ENCODE results near the gene ATP13A5.

The ATP13A5 gene

DNA sequence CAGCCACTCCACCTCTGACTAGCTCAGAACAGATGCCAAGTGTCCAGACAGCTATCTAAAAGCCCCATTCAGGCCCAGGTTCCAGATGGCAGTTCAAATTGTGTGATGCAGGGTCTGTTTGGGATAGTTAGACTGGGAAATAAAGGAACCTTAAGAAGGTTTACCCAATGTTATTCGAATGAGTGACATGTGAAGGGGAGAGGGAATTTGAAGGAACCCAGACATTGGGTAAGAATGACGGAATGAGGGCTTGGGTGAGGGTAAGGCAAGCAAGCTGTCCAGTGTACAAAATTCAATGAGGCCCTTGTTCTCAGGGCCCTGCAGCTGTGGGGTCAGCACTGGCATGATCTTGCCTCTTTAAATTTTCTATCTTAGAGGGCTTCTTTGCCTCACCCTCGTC is 34.1 kb downstream of the ATP13A5 start:
- DNase-seq, result no peak

DNA sequence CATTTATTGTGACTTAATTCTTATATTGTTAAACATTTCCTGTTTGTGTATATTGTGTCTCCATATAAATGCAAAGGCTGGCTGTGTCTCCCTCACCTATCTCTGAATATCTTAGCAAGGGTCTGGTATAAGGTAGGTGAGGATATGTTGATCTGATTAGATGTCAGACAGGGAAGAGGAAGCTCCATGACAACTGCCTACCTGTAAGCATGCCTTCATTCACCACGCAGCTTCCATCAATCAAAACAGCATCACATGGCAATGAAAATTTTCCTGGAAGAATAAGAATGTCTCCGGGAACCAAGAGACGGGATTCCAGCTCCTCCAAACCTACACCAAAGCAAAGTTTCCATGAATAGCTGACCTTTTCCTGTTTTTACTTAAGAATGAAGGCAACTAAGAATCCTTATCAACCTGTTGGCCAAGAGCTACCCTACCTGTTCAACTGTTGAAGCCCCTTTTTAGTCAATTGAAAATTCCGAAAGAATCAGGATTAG is 34.8 kb downstream of the ATP13A5 start:
- DNase-seq, result no peak

DNA sequence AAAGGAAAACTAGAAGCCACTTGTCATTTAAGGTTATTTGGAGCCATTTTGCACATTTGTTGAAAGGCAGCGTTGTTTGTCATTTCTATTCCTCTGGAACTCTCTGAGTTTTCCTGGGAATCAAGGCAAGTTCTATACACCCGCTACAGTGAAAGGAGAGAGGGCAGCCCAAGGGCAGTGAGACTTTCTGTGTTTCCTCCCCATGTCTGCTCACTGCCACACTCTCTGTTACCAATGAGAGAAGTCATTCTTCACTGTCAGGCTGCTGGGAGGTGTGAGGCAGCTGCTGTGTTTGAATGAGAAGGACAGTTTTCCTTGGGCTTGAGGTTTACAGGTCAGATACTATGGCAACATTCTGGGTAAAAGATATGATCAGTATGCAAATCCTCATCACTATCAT is 36.0 kb downstream of the ATP13A5 start:
- DNase-seq, result no peak

- no peak for DNase-seq
Observed at GRCh38 chr3:193335031-193335430, 43.5 kb downstream of the ATP13A5 start.

DNA sequence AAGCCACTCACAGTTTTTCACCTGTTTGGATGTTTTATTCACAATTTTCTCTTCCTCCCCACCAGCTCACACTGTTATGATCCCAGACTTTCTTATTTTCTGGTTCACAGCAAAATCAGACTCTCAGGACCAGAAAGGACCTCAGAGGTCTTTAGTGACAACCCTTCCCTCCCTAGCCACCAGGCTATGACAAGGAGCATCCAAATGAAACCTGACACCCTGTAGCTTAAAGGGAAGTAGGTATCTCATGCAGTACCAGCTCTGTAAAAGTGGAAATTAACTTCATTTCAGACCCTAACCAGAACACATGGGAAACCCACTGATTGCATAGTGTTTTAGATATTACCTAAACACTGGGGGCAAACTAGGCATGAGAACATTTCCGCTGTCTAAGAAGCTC is 45.3 kb downstream of the ATP13A5 start:
- DNase-seq, result no peak

DNA sequence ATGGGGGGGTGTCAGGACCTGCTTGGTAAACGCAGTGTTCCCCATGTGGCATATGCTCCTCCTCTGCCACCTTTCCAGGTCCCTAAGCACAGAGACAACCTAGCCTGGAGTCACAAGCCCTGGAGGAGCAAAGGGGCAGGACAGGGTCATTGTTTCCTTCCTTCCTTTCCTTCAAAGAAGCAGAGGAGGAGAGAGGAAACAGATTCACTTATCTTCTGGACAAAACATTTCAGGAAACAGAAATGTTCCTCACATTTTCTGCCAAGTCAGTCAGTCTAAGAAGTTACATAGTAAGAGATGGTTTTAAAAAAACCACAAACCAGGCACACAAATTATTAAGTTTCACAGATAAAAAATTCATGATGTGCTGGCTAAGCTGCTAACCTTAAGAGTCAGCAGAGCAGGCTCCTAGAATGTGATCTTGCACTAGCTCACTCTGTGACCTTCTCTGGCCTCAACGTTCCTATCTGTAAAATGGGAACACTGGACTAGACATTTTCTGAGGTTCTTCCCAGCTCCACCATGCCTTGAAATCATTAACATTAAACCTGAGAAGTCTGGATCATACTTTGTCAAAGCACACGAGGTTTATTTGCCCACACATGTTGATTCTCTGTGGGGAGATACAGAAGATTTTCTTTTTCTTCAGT is 47.9 kb downstream of the ATP13A5 start:
- no peak for DNase-seq

DNA sequence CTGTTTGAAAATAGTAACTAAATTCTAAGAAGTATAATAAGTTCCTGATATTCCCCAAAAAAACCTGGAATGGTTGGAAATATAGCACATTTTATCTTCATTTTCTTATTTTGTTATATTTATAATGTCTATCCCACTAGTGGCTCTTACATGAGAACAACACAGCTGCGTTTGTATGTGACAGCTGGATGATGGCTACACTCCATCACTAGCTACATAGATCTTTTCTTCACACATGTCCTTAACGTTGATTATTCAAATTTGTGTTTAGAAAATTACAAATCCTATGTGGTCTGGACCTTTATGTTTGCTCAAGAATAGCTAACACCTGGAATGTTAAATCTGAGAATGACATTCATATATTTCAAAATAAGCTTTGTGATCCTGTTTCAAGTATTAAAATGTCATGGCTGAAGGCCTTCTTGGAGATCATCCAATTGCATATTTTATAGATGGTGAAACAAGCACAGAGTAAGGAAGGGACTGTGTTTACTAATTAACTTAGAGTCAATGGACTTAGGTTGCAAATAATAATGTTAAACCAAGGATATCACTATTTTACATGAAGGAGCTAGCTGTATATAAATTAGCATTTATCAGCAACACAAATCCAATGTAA is 60.8 kb downstream of the ATP13A5 start:
- no peak for DNase-seq

DNA sequence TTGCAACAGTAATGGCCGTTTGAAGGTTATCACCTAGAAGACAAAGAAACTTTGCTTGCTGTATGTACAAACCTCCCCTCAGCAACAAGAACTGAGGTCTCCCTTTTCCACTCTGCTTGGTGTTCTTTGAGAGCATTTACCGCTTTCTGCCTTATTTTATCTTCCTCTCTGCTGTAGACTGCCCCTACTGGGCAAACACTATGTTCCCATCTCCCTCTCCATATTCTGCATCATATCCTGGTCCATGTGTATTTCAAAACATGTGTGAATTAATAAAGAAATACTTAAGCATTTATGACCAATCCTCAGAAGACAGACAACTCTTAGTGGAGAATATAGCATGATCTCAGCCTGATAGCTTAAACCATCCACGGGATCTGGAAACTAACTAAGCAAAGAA is 64.4 kb downstream of the ATP13A5 start:
- DNase-seq, result no peak

GRCh38 chr3:193313061-193313958 is 65.2 kb downstream of the ATP13A5 start:
- DNase-seq, result no peak

DNA sequence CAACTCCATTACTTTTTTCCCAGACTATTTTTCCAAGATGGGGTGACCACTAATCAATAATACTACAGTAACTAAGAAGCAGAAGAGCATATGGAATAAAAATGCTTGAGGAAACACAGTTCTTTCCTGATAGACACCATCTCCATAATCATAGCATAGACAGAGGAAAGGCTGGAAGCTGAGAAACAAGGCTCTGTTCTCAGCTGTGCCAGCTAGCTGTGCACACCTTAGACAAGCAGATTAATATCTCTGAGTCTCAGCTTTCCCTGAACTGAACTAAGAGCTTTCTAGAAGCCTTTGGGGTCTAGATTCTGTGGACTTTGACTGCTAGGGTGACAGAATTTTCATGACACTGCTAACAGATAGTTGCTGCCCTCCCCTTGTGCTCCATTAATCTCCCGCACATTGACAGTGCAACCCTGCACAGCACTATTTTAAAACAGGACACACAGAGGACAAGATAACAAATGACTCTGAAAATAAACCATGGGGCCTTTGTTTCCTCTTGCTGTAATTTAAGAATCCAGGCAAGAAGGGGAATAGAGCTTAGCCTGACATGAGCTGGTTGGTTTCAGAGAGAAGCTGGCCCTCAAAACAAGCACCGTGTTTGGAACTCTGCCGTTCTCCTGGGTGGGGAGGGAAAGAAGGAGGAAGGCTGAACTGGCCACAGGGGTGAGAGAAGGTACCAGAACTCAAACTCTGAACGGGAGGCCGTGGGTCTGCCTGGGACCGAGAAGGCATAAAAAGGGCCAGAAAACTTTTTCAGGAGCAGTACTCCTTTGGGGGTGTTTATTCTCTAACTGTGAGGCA is 67.4 kb downstream of the ATP13A5 start:
- DNase-seq, result no peak

DNA sequence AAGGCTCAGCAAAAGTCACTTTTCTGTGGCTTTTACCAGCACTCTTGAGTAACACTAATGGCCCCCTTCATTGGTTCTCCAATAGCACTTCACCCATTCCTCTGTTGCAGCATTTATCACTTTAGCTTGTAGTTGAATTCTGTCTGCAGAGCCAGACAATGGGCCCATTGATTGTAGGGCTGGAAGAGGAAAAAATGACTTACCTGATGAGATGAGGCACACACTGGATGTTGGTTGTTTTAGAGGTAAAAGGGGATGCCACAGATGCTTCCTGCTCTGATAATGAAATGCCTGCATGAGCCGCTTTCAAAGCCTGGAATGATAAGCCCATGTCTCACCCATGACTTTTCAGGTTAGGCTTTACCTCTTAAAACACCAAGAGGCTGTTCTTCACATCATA is 73.2 kb downstream of the ATP13A5 start:
- no peak for DNase-seq

GRCh38 chr3:193301433-193301832 is 77.1 kb downstream of the ATP13A5 start:
- DNase-seq, result no peak

DNA sequence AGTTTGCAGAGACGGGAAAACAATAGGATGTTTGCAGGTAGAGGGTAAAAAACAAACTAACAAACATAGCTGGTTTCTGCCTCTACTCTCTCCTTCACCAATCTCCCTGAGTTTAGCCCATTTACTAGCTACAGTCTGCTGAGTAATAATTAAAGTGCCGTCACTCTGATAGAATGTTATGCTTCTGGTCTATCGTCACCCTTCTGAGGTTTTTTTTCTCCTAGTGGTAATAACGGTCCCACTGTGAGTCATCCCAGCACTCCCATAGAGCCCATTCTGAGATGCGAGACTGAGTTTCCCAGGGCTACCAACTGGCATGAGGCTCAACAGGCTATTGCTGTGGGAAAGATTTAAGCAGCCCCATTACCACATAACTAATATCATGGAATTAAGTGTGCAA is 81.1 kb downstream of the ATP13A5 start:
- no peak for DNase-seq

- no peak for DNase-seq
Observed at GRCh38 chr3:193295985-193296384, 82.6 kb downstream of the ATP13A5 start.

- DNase-seq, result no peak
Observed at GRCh38 chr3:193292386-193292785, 86.2 kb downstream of the ATP13A5 start.

- DNase-seq, result no peak
Observed at GRCh38 chr3:193271101-193271840, 107.3 kb downstream of the ATP13A5 start.

DNA sequence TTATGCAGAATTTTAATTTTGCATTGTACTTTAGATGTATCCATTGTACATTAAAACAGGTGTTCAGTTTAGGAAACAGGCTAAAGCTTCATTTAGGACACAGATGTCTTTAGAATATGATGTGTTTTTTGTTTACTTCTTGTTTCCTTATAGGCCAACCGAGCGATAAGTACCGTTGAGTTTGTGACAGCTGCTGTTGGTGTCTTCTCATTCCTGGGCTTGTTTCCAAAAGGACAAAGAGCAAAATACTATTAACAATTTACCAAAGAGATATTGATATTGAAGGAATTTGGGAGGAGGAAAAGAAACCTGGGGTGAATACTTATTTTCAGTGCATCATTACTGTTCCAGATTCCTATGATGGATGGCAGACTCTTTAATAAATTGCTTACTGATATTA is 108.1 kb downstream of the ATP13A5 start:
- no peak for DNase-seq

GRCh38 chr3:193269343-193270028 is 109.1 kb downstream of the ATP13A5 start:
- no peak for DNase-seq

DNA sequence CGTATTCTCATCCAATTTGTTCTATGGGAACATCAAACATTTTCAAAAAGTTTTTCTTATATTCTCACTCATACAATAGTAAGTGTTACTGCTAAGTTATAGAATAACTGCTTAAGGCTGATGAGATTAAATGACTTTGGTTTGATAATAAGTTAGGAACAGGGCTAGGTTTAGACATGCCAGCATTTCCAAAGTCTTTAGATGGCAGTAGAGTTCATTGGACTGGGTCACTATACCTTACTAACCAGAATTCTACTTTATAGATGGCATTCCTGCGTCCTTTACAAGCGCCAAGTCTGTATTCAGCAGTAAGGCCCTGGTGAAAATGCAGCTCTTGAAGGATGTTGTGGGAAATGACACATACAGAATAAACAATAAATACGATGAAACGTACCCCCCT is 115.8 kb downstream of the ATP13A5 start:
- no peak for DNase-seq

- DNase-seq, result no peak
Observed at GRCh38 chr3:193261970-193262369, 116.6 kb downstream of the ATP13A5 start.

- no peak for DNase-seq
Observed at GRCh38 chr3:193253986-193254660, 124.4 kb downstream of the ATP13A5 start.

Data from retina (tissue), 1 donor.